IPS DF 6.9 (cell line): ENCODE data around the gene GULP1.

Experiments used
- DNase-seq: peaks from one replicate; pipeline ENCODE4 v3.0.0-alpha.2; 2013; ENCODE audit warnings: low read depth, low spot score
- H3K27ac ChIP-seq: one replicate; pipeline ENCODE4 v1.5.1; 2013; ENCODE audit warnings: low read length, control low read depth
- H3K27me3 ChIP-seq: 2 replicates; pipeline ENCODE4 v1.6.1; 2013; ENCODE audit warnings: mild to moderate bottlenecking, low read length; ENCODE audit not compliant: control insufficient read depth, insufficient read depth
- H3K36me3 ChIP-seq: 2 replicates; pipeline ENCODE4 v1.6.1; 2013; ENCODE audit warnings: low read length; ENCODE audit not compliant: control insufficient read depth, insufficient read depth
- H3K4me1 ChIP-seq: 2 replicates; pipeline ENCODE4 v1.6.1; 2013; ENCODE audit warnings: low read length; ENCODE audit not compliant: control insufficient read depth, insufficient read depth
- H3K4me3 ChIP-seq: 2 replicates; pipeline ENCODE4 v1.5.1; 2013; ENCODE audit warnings: mild to moderate bottlenecking, low read length
- H3K9me3 ChIP-seq: 2 replicates; pipeline ENCODE4 v1.6.1; 2013; ENCODE audit warnings: low read length, inconsistent platforms; ENCODE audit not compliant: control insufficient read depth, insufficient read depth
- WGBS: extraction: QIAGEN DNeasy Blood & Tissue Kit; methylation state at CpG from one replicate; pipeline ENCODE4 v1.1.7; 2013; ENCODE audit warnings: mixed read lengths, missing lambda C conversion rate; ENCODE audit not compliant: insufficient read length, insufficient coverage; 5-methylcytosine and 5-hydroxymethylcytosine counted together

GULP1 gene

GRCh38 chr2:188291617-188292347, at the start of gene GULP1:
Gene GULP1 (plus strand): TSS chr2:188291874. CDS start chr2:188477703, 185,829 bp downstream.
- H3K27me3 ChIP-seq: no peaks in the 10 kb centered on the region
- H3K9me3 ChIP-seq: no peaks in the 10 kb centered on the region
- no peaks in the 10 kb centered on the region for H3K4me1 ChIP-seq
- H3K27ac ChIP-seq: no peak within 1 kb of the TSS
- H3K4me3 ChIP-seq: peak within 1 kb of the TSS; percentile 84
- no peaks in the 10 kb centered on the region for H3K36me3 ChIP-seq
- no CpG with 5 or more reads among the region's 61 CpGs for WGBS
- DNase-seq: no peak

GRCh38 chr2:188243381-188243780, 48.3 kb upstream of the GULP1 start:
- no CpG with 5 or more reads among the region's 1 CpG for WGBS
- H3K36me3 ChIP-seq: no peaks in the 10 kb centered on the region
- H3K4me1 ChIP-seq: no peaks in the 10 kb centered on the region
- H3K27me3 ChIP-seq: no peaks in the 10 kb centered on the region
- peaks cover 3% of the 10 kb centered on the region; the same call in 1 of the 2 replicates for H3K9me3 ChIP-seq
- no peak for DNase-seq
- no peak overlapping the region for H3K4me3 ChIP-seq
- no peak overlapping the region for H3K27ac ChIP-seq

GRCh38 chr2:188244383-188244782, 47.3 kb upstream of the GULP1 start:
- H3K4me3 ChIP-seq: no peak overlapping the region
- no peak for DNase-seq
- H3K4me1 ChIP-seq: no peaks in the 10 kb centered on the region
- WGBS: no CpG with 5 or more reads among the region's 3 CpGs
- 0 out of 2 replicates have a peak, but pooled peaks cover 1% of the 10 kb centered on the region for H3K9me3 ChIP-seq
- H3K27ac ChIP-seq: no peak overlapping the region
- H3K36me3 ChIP-seq: no peaks in the 10 kb centered on the region
- H3K27me3 ChIP-seq: no peaks in the 10 kb centered on the region

- Histone ChIP-seq H3K4me1 (no peaks in the 10 kb centered on the region), H3K36me3 (no peaks in the 10 kb centered on the region), H3K27ac (no peak overlapping the region), H3K9me3 (no peaks in the 10 kb centered on the region), H3K4me3 (no peak overlapping the region; the same call in 1 of the 2 replicates), H3K27me3 (no peaks in the 10 kb centered on the region)
- WGBS: no CpG with 5 or more reads among the region's 5 CpGs
- DNase-seq: no peak
Measured at GRCh38 chr2:188245230-188245629, 46.4 kb upstream of the GULP1 start.

GRCh38 chr2:188248513-188248912, 43.2 kb upstream of the GULP1 start:
- no peaks in the 10 kb centered on the region for H3K36me3 ChIP-seq
- no peak for DNase-seq
- no CpG with 5 or more reads among the region's 2 CpGs for WGBS
- H3K27me3 ChIP-seq: no peaks in the 10 kb centered on the region
- no peaks in the 10 kb centered on the region for H3K4me1 ChIP-seq
- no peak overlapping the region for H3K4me3 ChIP-seq
- H3K27ac ChIP-seq: no peak overlapping the region
- H3K9me3 ChIP-seq: no peaks in the 10 kb centered on the region

GRCh38 chr2:188251034-188251433, 40.6 kb upstream of the GULP1 start:
- Histone ChIP-seq H3K9me3 (no peaks in the 10 kb centered on the region), H3K27ac (no peak overlapping the region), H3K4me3 (no peak overlapping the region), H3K36me3 (no peaks in the 10 kb centered on the region), H3K27me3 (no peaks in the 10 kb centered on the region), H3K4me1 (no peaks in the 10 kb centered on the region)
- DNase-seq: no peak
- WGBS: no CpG with 5 or more reads among the region's 1 CpG

- H3K9me3 ChIP-seq: no peaks in the 10 kb centered on the region
- DNase-seq: no peak
- H3K27ac ChIP-seq: no peak overlapping the region
- no peaks in the 10 kb centered on the region for H3K4me1 ChIP-seq
- no peaks in the 10 kb centered on the region for H3K27me3 ChIP-seq
- no peak overlapping the region for H3K4me3 ChIP-seq
- no peaks in the 10 kb centered on the region for H3K36me3 ChIP-seq
Measured at GRCh38 chr2:188256420-188256819, 35.3 kb upstream of the GULP1 start.

GRCh38 chr2:188265315-188265714, 26.4 kb upstream of the GULP1 start:
- no peaks in the 10 kb centered on the region for H3K36me3 ChIP-seq
- no peak overlapping the region for H3K4me3 ChIP-seq
- no peaks in the 10 kb centered on the region for H3K9me3 ChIP-seq
- H3K4me1 ChIP-seq: no peaks in the 10 kb centered on the region
- no peak for DNase-seq
- no peak overlapping the region for H3K27ac ChIP-seq
- H3K27me3 ChIP-seq: no peaks in the 10 kb centered on the region
- WGBS: no CpG with 5 or more reads among the region's 2 CpGs

- Histone ChIP-seq H3K4me3 (no peak overlapping the region), H3K4me1 (no peaks in the 10 kb centered on the region), H3K36me3 (no peaks in the 10 kb centered on the region), H3K27ac (no peak overlapping the region), H3K27me3 (no peaks in the 10 kb centered on the region), H3K9me3 (no peaks in the 10 kb centered on the region)
- no peak for DNase-seq
- WGBS: no CpG with 5 or more reads among the region's 2 CpGs
Measured at GRCh38 chr2:188267776-188268175, 23.9 kb upstream of the GULP1 start.

GRCh38 chr2:188269004-188269403, 22.7 kb upstream of the GULP1 start:
- no CpG with 5 or more reads among the region's 2 CpGs for WGBS
- Histone ChIP-seq H3K27me3 (no peaks in the 10 kb centered on the region), H3K36me3 (no peaks in the 10 kb centered on the region), H3K9me3 (no peaks in the 10 kb centered on the region), H3K27ac (no peak overlapping the region), H3K4me3 (no peak overlapping the region), H3K4me1 (no peaks in the 10 kb centered on the region)
- no peak for DNase-seq

- no peak overlapping the region for H3K4me3 ChIP-seq
- no peaks in the 10 kb centered on the region for H3K36me3 ChIP-seq
- no peak for DNase-seq
- H3K4me1 ChIP-seq: peaks cover 4% of the 10 kb centered on the region; the same call in 1 of the 2 replicates
- WGBS: no CpG with 5 or more reads among the region's 2 CpGs
- H3K9me3 ChIP-seq: no peaks in the 10 kb centered on the region
- H3K27me3 ChIP-seq: no peaks in the 10 kb centered on the region
- H3K27ac ChIP-seq: no peak overlapping the region
Measured at GRCh38 chr2:188272121-188272520, 19.6 kb upstream of the GULP1 start.
